ENCODE measurements around the gene SCP2. TPM values are rescaled to one million over a fixed set of nuclear protein-coding genes. Genes with fewer than 3 reads are reported as not detected.

The SCP2 gene
- total and polyA plus RNA-seq, 4 donors = 85.6 to 157 (median 128) TPM

GRCh38 chr1:53071915-53072314 lies 144.8 kb downstream of the SCP2 start:
- ATAC-seq (ENCODE audit: insufficient read depth, low FRiP score) (no peak), DNase-seq (no peak)
- TF ChIP-seq CTCF (IDR thresholded peaks at IDR 0.05; ENCODE audit: control extremely low read depth, extremely low read depth) = no peak
- no peaks in the 10 kb centered on the region for H3K9me3 ChIP-seq (ENCODE audit: control insufficient read depth in 4 of 4, insufficient read depth in 3 of 4, low read length in 3 of 4)
- 92 to 98% methylated on average over 1 of the region's 1 CpG for WGBS, 2 donors
- no peaks in the 10 kb centered on the region for H3K27me3 ChIP-seq (ENCODE audit: control insufficient read depth in 3 of 3, insufficient read depth in 3 of 3, low read length in 2 of 3)
- H3K9ac ChIP-seq (ENCODE audit: insufficient read depth in 1 of 2, low read length in 2 of 2) = no peak overlapping the region
- H3K36me3 ChIP-seq (ENCODE audit: control insufficient read depth in 4 of 4, insufficient read depth in 4 of 4, low read length in 4 of 4) = peaks cover 0 to 5% (median 1%) of the 10 kb centered on the region in 4 donors
- no peak overlapping the region for H3K4me3 ChIP-seq
- H3K4me1 ChIP-seq (ENCODE audit: control insufficient read depth in 5 of 5, insufficient read depth in 5 of 5, low read length in 5 of 5) = peaks cover 0 to 6% (median 3%) of the 10 kb centered on the region in 5 donors
- no peak overlapping the region for H3K27ac ChIP-seq (ENCODE audit: low read depth in 1 of 2, low read length in 1 of 2)

- no peak overlapping the region for H3K27ac ChIP-seq (ENCODE audit: low read depth in 1 of 2, low read length in 1 of 2)
- H3K4me1 ChIP-seq (ENCODE audit: control insufficient read depth in 5 of 5, insufficient read depth in 5 of 5, low read length in 5 of 5) = peaks cover 0 to 1% (median 0%) of the 10 kb centered on the region in 5 donors
- no peaks in the 10 kb centered on the region for H3K27me3 ChIP-seq (ENCODE audit: control insufficient read depth in 3 of 3, insufficient read depth in 3 of 3, low read length in 2 of 3)
- H3K4me3 ChIP-seq = no peak overlapping the region
- peaks cover 0 to 5% (median 1%) of the 10 kb centered on the region in 4 donors for H3K36me3 ChIP-seq (ENCODE audit: control insufficient read depth in 4 of 4, insufficient read depth in 4 of 4, low read length in 4 of 4)
- ATAC-seq (ENCODE audit: insufficient read depth, low FRiP score) = no peak
- DNase-seq = no peak
- 96% methylated on average over 7 of the region's 7 CpGs for WGBS, 2 donors
- TF ChIP-seq CTCF (IDR thresholded peaks at IDR 0.05; ENCODE audit: control extremely low read depth, extremely low read depth) = no peak
- H3K9me3 ChIP-seq (ENCODE audit: control insufficient read depth in 4 of 4, insufficient read depth in 3 of 4, low read length in 3 of 4) = no peaks in the 10 kb centered on the region
- no peak overlapping the region for H3K9ac ChIP-seq (ENCODE audit: insufficient read depth in 1 of 2, low read length in 2 of 2)
Measured at GRCh38 chr1:53073287-53073686, 146.2 kb downstream of the SCP2 start.

- ATAC-seq (ENCODE audit: insufficient read depth, low FRiP score) (no peak), DNase-seq (peak; percentile 12 to 38 (median 28))
- H3K9me3 ChIP-seq (ENCODE audit: control insufficient read depth in 4 of 4, insufficient read depth in 3 of 4, low read length in 3 of 4) = no peaks in the 10 kb centered on the region
- no peak for TF ChIP-seq CTCF (IDR thresholded peaks at IDR 0.05; ENCODE audit: control extremely low read depth, extremely low read depth)
- no peaks in the 10 kb centered on the region for H3K27me3 ChIP-seq (ENCODE audit: control insufficient read depth in 3 of 3, insufficient read depth in 3 of 3, low read length in 2 of 3)
- WGBS, 2 donors = 80 to 88% methylated on average over 10 of the region's 10 CpGs
- H3K27ac ChIP-seq (ENCODE audit: low read depth in 1 of 2, low read length in 1 of 2) = no peak overlapping the region
- no peak overlapping the region for H3K9ac ChIP-seq (ENCODE audit: insufficient read depth in 1 of 2, low read length in 2 of 2)
- peaks cover 0 to 1% (median 0%) of the 10 kb centered on the region in 5 donors for H3K4me1 ChIP-seq (ENCODE audit: control insufficient read depth in 5 of 5, insufficient read depth in 5 of 5, low read length in 5 of 5)
- peaks cover 0 to 5% (median 2%) of the 10 kb centered on the region in 4 donors for H3K36me3 ChIP-seq (ENCODE audit: control insufficient read depth in 4 of 4, insufficient read depth in 4 of 4, low read length in 4 of 4)
- no peak overlapping the region for H3K4me3 ChIP-seq
Measured at GRCh38 chr1:53073868-53074311, 146.8 kb downstream of the SCP2 start.
